ENCODE measurements around the gene BMPR1B.

- no peak for TF ChIP-seq CTCF (conservative IDR thresholded peaks at IDR 0.05; ENCODE audit: low read depth, low read length)
- TF ChIP-seq POLR2A (IDR thresholded peaks at IDR 0.05; ENCODE audit: low read depth, low read length) = no peak
- TF ChIP-seq RAD21 (IDR thresholded peaks at IDR 0.05; ENCODE audit: low read length) = no peak
- TF ChIP-seq CEBPB (IDR thresholded peaks at IDR 0.05; ENCODE audit: low read depth, low read length) = no peak
- TF ChIP-seq, protein P1, sequence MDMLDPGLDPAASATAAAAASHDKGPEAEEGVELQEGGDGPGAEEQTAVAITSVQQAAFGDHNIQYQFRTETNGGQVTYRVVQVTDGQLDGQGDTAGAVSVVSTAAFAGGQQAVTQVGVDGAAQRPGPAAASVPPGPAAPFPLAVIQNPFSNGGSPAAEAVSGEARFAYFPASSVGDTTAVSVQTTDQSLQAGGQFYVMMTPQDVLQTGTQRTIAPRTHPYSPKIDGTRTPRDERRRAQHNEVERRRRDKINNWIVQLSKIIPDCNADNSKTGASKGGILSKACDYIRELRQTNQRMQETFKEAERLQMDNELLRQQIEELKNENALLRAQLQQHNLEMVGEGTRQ (IDR thresholded peaks at IDR 0.05; ENCODE audit: low read depth, low read length) = no peak
- no peak for TF ChIP-seq RCOR1 (IDR thresholded peaks at IDR 0.05; ENCODE audit: insufficient replicate concordance, low read length)
- no peak for TF ChIP-seq BHLHE40 (IDR thresholded peaks at IDR 0.05; ENCODE audit: low read depth, low read length)
- TF ChIP-seq FOS (IDR thresholded peaks at IDR 0.05; ENCODE audit: low read depth, low read length) = no peak
- TF ChIP-seq MAFK (IDR thresholded peaks at IDR 0.05; ENCODE audit: low read depth, low read length) = no peak
- TF ChIP-seq, protein P2, sequence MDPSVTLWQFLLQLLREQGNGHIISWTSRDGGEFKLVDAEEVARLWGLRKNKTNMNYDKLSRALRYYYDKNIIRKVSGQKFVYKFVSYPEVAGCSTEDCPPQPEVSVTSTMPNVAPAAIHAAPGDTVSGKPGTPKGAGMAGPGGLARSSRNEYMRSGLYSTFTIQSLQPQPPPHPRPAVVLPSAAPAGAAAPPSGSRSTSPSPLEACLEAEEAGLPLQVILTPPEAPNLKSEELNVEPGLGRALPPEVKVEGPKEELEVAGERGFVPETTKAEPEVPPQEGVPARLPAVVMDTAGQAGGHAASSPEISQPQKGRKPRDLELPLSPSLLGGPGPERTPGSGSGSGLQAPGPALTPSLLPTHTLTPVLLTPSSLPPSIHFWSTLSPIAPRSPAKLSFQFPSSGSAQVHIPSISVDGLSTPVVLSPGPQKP (IDR thresholded peaks at IDR 0.05; ENCODE audit: borderline replicate concordance, low read depth, low read length) = no peak
- no peak for TF ChIP-seq CHD1 (IDR thresholded peaks at IDR 0.05; ENCODE audit: low read depth, low read length)
- no peak for TF ChIP-seq SMC3 (IDR thresholded peaks at IDR 0.05; ENCODE audit: low read depth, low read length)
- no peak for TF ChIP-seq MAZ (IDR thresholded peaks at IDR 0.05; ENCODE audit: borderline replicate concordance, low read depth, low read length)
Measured at GRCh38 chr4:94765174-94765573, 7.4 kb downstream of the BMPR1B start.

Data from IMR-90 (cell line).